H9 (cell line): ENCODE data around the gene ARF4. TPM values are rescaled to one million over a fixed set of nuclear protein-coding genes. Genes with fewer than 3 reads are reported as not detected.

ENCODE experiments used
- DNase-seq: peaks from one replicate; pipeline ENCODE4 v3.0.0-alpha.2; 2017
- H2AFZ ChIP-seq: one replicate; pipeline ENCODE4 v1.6.1; 2013; ENCODE audit warnings: mild to moderate bottlenecking, low read length, control low read depth, moderate library complexity
- H2AK5ac ChIP-seq: 2 replicates; pipeline ENCODE4 v1.6.1; 2013; ENCODE audit warnings: low read length, control low read depth, mixed read lengths; ENCODE audit not compliant: insufficient read length
- H2BK120ac ChIP-seq: one replicate; pipeline ENCODE4 v1.6.1; 2013; ENCODE audit warnings: low read depth, mild to moderate bottlenecking, low read length, control low read depth, inconsistent platforms; ENCODE audit not compliant: poor library complexity, severe bottlenecking
- H2BK12ac ChIP-seq: 2 replicates; pipeline ENCODE4 v1.6.1; 2013; ENCODE audit warnings: low read length, control low read depth, mixed read lengths, low read depth; ENCODE audit not compliant: insufficient read length
- H2BK15ac ChIP-seq: 2 replicates; pipeline ENCODE4 v1.6.1; 2013; ENCODE audit warnings: low read depth, low read length, control low read depth
- H2BK20ac ChIP-seq: one replicate; pipeline ENCODE4 v1.6.1; 2013; ENCODE audit warnings: low read depth, mild to moderate bottlenecking, low read length, control low read depth, inconsistent platforms; ENCODE audit not compliant: poor library complexity, severe bottlenecking
- H2BK5ac ChIP-seq: 2 replicates; pipeline ENCODE4 v1.6.1; 2013; ENCODE audit warnings: low read length, control low read depth, mixed read lengths; ENCODE audit not compliant: insufficient read length
- H3K14ac ChIP-seq: 2 replicates; pipeline ENCODE4 v1.6.1; 2013; ENCODE audit warnings: low read length, control low read depth; ENCODE audit not compliant: insufficient read depth
- H3K18ac ChIP-seq: 2 replicates; pipeline ENCODE4 v1.6.1; 2013; ENCODE audit warnings: low read depth, mild to moderate bottlenecking, mixed read lengths, low read length, control low read depth; ENCODE audit not compliant: insufficient read length
- H3K23ac ChIP-seq: 2 replicates; pipeline ENCODE4 v1.6.1; 2013; ENCODE audit warnings: low read length, control low read depth, mixed read lengths, low read depth; ENCODE audit not compliant: insufficient read length
- H3K23me2 ChIP-seq: 2 replicates; pipeline ENCODE4 v1.6.1; 2013; ENCODE audit warnings: low read depth, mild to moderate bottlenecking, mixed read lengths, low read length, control low read depth; ENCODE audit not compliant: insufficient read length, poor library complexity, severe bottlenecking
- H3K27ac ChIP-seq: 2 replicates; pipeline ENCODE4 v1.5.1; 2013; ENCODE audit warnings: low read length, control low read depth, mixed read lengths, low read depth; ENCODE audit not compliant: insufficient read length
- H3K27me3 ChIP-seq: 2 replicates; pipeline ENCODE4 v1.6.1; 2013; ENCODE audit warnings: low read length, control low read depth, inconsistent platforms; ENCODE audit not compliant: insufficient read depth
- H3K4ac ChIP-seq: 2 replicates; pipeline ENCODE4 v1.6.1; 2013; ENCODE audit warnings: low read depth, mild to moderate bottlenecking, control low read depth, inconsistent platforms, low read length, moderate library complexity
- H3K4me1 ChIP-seq: 2 replicates; pipeline ENCODE4 v1.6.1; 2013; ENCODE audit warnings: low read length, control low read depth, inconsistent platforms; ENCODE audit not compliant: insufficient read depth
- H3K4me2 ChIP-seq: 2 replicates; pipeline ENCODE4 v1.6.1; 2013; ENCODE audit warnings: low read length, control low read depth, mixed read lengths; ENCODE audit not compliant: insufficient read length, insufficient read depth
- H3K56ac ChIP-seq: 2 replicates; pipeline ENCODE4 v1.6.1; 2013; ENCODE audit warnings: low read depth, mild to moderate bottlenecking, mixed read lengths, low read length, control low read depth; ENCODE audit not compliant: insufficient read length
- H3K79me1 ChIP-seq: 2 replicates; pipeline ENCODE4 v1.6.1; 2013; ENCODE audit warnings: low read depth, mild to moderate bottlenecking, moderate library complexity, low read length, control low read depth, inconsistent platforms; ENCODE audit not compliant: insufficient read depth, poor library complexity, severe bottlenecking
- H3K79me2 ChIP-seq: 2 replicates; pipeline ENCODE4 v1.6.1; 2013; ENCODE audit warnings: low read length, control low read depth, inconsistent platforms; ENCODE audit not compliant: insufficient read depth
- H3K9ac ChIP-seq: 2 replicates; pipeline ENCODE4 v1.6.1; 2013; ENCODE audit warnings: low read length, control low read depth, mixed read lengths; ENCODE audit not compliant: insufficient read length; ENCODE audit errors: extremely low read depth
- H3K9me3 ChIP-seq: one replicate; pipeline ENCODE4 v1.6.1; 2013; ENCODE audit warnings: low read depth, low read length, inconsistent platforms; ENCODE audit not compliant: control insufficient read depth
- H3T11ph ChIP-seq: one replicate; pipeline ENCODE4 v1.6.1; 2013; ENCODE audit warnings: mild to moderate bottlenecking, low read length, control low read depth, inconsistent platforms
- H4K20me1 ChIP-seq: one replicate; pipeline ENCODE4 v1.6.1; 2013; ENCODE audit not compliant: control insufficient read depth, insufficient read length, insufficient read depth
- H4K5ac ChIP-seq: 2 replicates; pipeline ENCODE4 v1.6.1; 2013; ENCODE audit warnings: low read depth, mild to moderate bottlenecking, mixed read lengths, low read length, control low read depth; ENCODE audit not compliant: insufficient read length
- H4K8ac ChIP-seq: replicated peaks from 2 replicates; pipeline ENCODE4 v1.6.1; 2013; ENCODE audit warnings: low read length, control low read depth, mixed read lengths, low read depth; ENCODE audit not compliant: insufficient read length
- H4K91ac ChIP-seq: 2 replicates; pipeline ENCODE4 v1.6.1; 2013; ENCODE audit warnings: low read depth, mild to moderate bottlenecking, moderate library complexity, mixed read lengths, low read length, control low read depth; ENCODE audit not compliant: insufficient read length
- H3K27ac Mint-ChIP-seq, 3 experiments: 2 replicates in 2 of 3; 3 replicates in 1 of 3; pipeline ENCODE4 v1.8.0; 2020 to 2021; ENCODE audit warnings: mixed read lengths in 3 of 3, mild to moderate bottlenecking in 1 of 3, moderate library complexity in 1 of 3
- H3K27me3 Mint-ChIP-seq: 2 replicates; pipeline ENCODE4 v1.8.0; 2021; ENCODE audit warnings: low read depth, mild to moderate bottlenecking, moderate library complexity, mixed read lengths
- H3K36me3 Mint-ChIP-seq, 3 experiments: 2 replicates in 2 of 3; 3 replicates in 1 of 3; pipeline ENCODE4 v1.8.0; 2020 to 2021; ENCODE audit warnings: low read depth in 3 of 3, mixed read lengths in 3 of 3; ENCODE audit not compliant: insufficient read depth in 1 of 3
- H3K4me1 Mint-ChIP-seq, 2 experiments: 2 replicates each; pipeline ENCODE4 v1.8.0; 2020; ENCODE audit warnings: mixed read lengths in 2 of 2
- H3K4me3 Mint-ChIP-seq, 2 experiments: 2 replicates in 1 of 2; 3 replicates in 1 of 2; pipeline ENCODE4 v1.8.0; 2020 to 2021; ENCODE audit warnings: mild to moderate bottlenecking in 2 of 2, mixed read lengths in 2 of 2, moderate library complexity in 1 of 2
- H3K9me3 Mint-ChIP-seq, 2 experiments: 2 replicates in 1 of 2; 3 replicates in 1 of 2; pipeline ENCODE4 v1.8.0; 2020; ENCODE audit warnings: mild to moderate bottlenecking in 2 of 2, mixed read lengths in 2 of 2, moderate library complexity in 1 of 2
- WGBS: extraction: QIAGEN DNeasy Blood & Tissue Kit; methylation state at CpG from one replicate; pipeline ENCODE4 v1.1.7; 2013; ENCODE audit warnings: missing lambda C conversion rate, low lambda C conversion rate, mixed read lengths; ENCODE audit not compliant: insufficient read length; ENCODE audit errors: extremely low coverage; 5-methylcytosine and 5-hydroxymethylcytosine counted together
- total RNA-seq: library from RNA; stranded (reverse); gene quantifications from 2 replicates; pipeline ENCODE4 v1.2.1, GENCODE V29; 2021
- TF ChIP-seq, protein P1 (sequence below): fragments of 200-600 bp; sonication (generic); conservative IDR thresholded peaks from 3 replicates; pipeline ENCODE4 v1.8.0; 2021; ENCODE audit warnings: antibody characterized with exemption, mild to moderate bottlenecking

The ARF4 gene
- total RNA-seq, 1 experiment from 2014 or later = 160 TPM

- H3K18ac ChIP-seq = no peak overlapping the region
- no peak overlapping the region for H2BK120ac ChIP-seq
- H3K9me3 Mint-ChIP-seq = no peaks in the 10 kb centered on the region
- peaks cover 3% of the 10 kb centered on the region for H3K23me2 ChIP-seq
- H3K27me3 Mint-ChIP-seq = peaks cover 2% of the 10 kb centered on the region; the same call in 1 of the 2 replicates
- H3K4me1 Mint-ChIP-seq = peaks cover 10% of the 10 kb centered on the region in 2 experiments
- no peak overlapping the region for H2BK12ac ChIP-seq
- H3K9me3 ChIP-seq = no peaks in the 10 kb centered on the region
- no peaks in the 10 kb centered on the region for H3K79me1 ChIP-seq
- H3K4me1 ChIP-seq = no peaks in the 10 kb centered on the region
- no peaks in the 10 kb centered on the region for H3K27me3 ChIP-seq
- H3K4me3 Mint-ChIP-seq = no peak overlapping the region
- H3K27ac Mint-ChIP-seq = peak overlapping the region in 2 of 3 experiments; percentile 73 to 80; a peak in 2 of 7 replicates
- no peak overlapping the region for H3K14ac ChIP-seq
- TF ChIP-seq, protein P1, sequence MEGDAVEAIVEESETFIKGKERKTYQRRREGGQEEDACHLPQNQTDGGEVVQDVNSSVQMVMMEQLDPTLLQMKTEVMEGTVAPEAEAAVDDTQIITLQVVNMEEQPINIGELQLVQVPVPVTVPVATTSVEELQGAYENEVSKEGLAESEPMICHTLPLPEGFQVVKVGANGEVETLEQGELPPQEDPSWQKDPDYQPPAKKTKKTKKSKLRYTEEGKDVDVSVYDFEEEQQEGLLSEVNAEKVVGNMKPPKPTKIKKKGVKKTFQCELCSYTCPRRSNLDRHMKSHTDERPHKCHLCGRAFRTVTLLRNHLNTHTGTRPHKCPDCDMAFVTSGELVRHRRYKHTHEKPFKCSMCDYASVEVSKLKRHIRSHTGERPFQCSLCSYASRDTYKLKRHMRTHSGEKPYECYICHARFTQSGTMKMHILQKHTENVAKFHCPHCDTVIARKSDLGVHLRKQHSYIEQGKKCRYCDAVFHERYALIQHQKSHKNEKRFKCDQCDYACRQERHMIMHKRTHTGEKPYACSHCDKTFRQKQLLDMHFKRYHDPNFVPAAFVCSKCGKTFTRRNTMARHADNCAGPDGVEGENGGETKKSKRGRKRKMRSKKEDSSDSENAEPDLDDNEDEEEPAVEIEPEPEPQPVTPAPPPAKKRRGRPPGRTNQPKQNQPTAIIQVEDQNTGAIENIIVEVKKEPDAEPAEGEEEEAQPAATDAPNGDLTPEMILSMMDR = no peak
- no peak overlapping the region for H4K8ac ChIP-seq
- H3K23ac ChIP-seq = no peak overlapping the region
- H3K9ac ChIP-seq = no peak overlapping the region
- no peak overlapping the region for H4K5ac ChIP-seq
- no peak for DNase-seq
- no peak overlapping the region for H2BK15ac ChIP-seq
- peak overlapping the region; percentile 99 for H2BK20ac ChIP-seq
- no peak overlapping the region for H2AFZ ChIP-seq
- no peak overlapping the region for H3K56ac ChIP-seq
- H2AK5ac ChIP-seq = no peak overlapping the region
- H3K4ac ChIP-seq = no peak overlapping the region
- no peaks in the 10 kb centered on the region for H3K36me3 Mint-ChIP-seq
- H2BK5ac ChIP-seq = no peak overlapping the region
- H4K20me1 ChIP-seq = no peaks in the 10 kb centered on the region
- no CpG with 5 or more reads among the region's 7 CpGs for WGBS
- no peak overlapping the region for H3K27ac ChIP-seq
- H3K79me2 ChIP-seq = no peaks in the 10 kb centered on the region
- no peak overlapping the region for H3K4me2 ChIP-seq
- no peak overlapping the region for H3T11ph ChIP-seq
- no peak overlapping the region for H4K91ac ChIP-seq
Observed at GRCh38 chr3:57545636-57546268, 51.4 kb downstream of the ARF4 start.
